ENCODE data around the gene PTPRC. TPM values are rescaled to one million over a fixed set of nuclear protein-coding genes. Genes with fewer than 3 reads are reported as not detected.

Gene PTPRC
- total RNA-seq, 1 donor from 2014 or later: 0.29 TPM

GRCh38 chr1:198797656-198798055 lies 158.8 kb downstream of the PTPRC start:
- no peaks in the 10 kb centered on the region for H3K36me3 ChIP-seq (ENCODE audit: control insufficient read depth, insufficient read depth, low read length)
- DNase-seq (ENCODE audit: low read depth): no peak
- no peak overlapping the region for H3K4me3 ChIP-seq (ENCODE audit: low read depth, low read length)
- TF ChIP-seq CTCF (IDR thresholded peaks at IDR 0.05; ENCODE audit: insufficient read depth, low read length, poor library complexity, severe bottlenecking): no peak
- H3K27me3 ChIP-seq (ENCODE audit: control insufficient read depth, insufficient read depth, low read length): no peaks in the 10 kb centered on the region

- no peaks in the 10 kb centered on the region for H3K27me3 ChIP-seq (ENCODE audit: control insufficient read depth, insufficient read depth, low read length)
- H3K36me3 ChIP-seq (ENCODE audit: control insufficient read depth, insufficient read depth, low read length): no peaks in the 10 kb centered on the region
- peak; percentile 1 for TF ChIP-seq CTCF (IDR thresholded peaks at IDR 0.05; ENCODE audit: insufficient read depth, low read length, poor library complexity, severe bottlenecking)
- no peak overlapping the region for H3K4me3 ChIP-seq (ENCODE audit: low read depth, low read length)
- DNase-seq (ENCODE audit: low read depth): no peak
Measured at GRCh38 chr1:198798923-198799386, 160.1 kb downstream of the PTPRC start.

GRCh38 chr1:198805498-198806151 lies 166.8 kb downstream of the PTPRC start:
- Histone ChIP-seq H3K27me3 (ENCODE audit: control insufficient read depth, insufficient read depth, low read length) (no peaks in the 10 kb centered on the region), H3K36me3 (ENCODE audit: control insufficient read depth, insufficient read depth, low read length) (no peaks in the 10 kb centered on the region), H3K4me3 (ENCODE audit: low read depth, low read length) (no peak overlapping the region)
- TF ChIP-seq CTCF (IDR thresholded peaks at IDR 0.05; ENCODE audit: insufficient read depth, low read length, poor library complexity, severe bottlenecking): no peak
- no peak for DNase-seq (ENCODE audit: low read depth)

GRCh38 chr1:198806861-198807260 lies 168.0 kb downstream of the PTPRC start:
- H3K36me3 ChIP-seq (ENCODE audit: control insufficient read depth, insufficient read depth, low read length): no peaks in the 10 kb centered on the region
- TF ChIP-seq CTCF (IDR thresholded peaks at IDR 0.05; ENCODE audit: insufficient read depth, low read length, poor library complexity, severe bottlenecking): no peak
- DNase-seq (ENCODE audit: low read depth): no peak
- no peaks in the 10 kb centered on the region for H3K27me3 ChIP-seq (ENCODE audit: control insufficient read depth, insufficient read depth, low read length)
- no peak overlapping the region for H3K4me3 ChIP-seq (ENCODE audit: low read depth, low read length)

Other genes starting within 250 kb of the PTPRC start
- gene ATP6V1G3, start 98.4 kb upstream of the PTPRC start, total RNA-seq: not detected in 2 replicates